C4-2B (cell line): ENCODE data around the gene DDR1.
A peak's percentile ranks its signal among the peaks of the same experiment; 100 is the strongest.
"Not testable (repeated sequence)": the region's sequence is repeated elsewhere in the genome, so short reads cannot be mapped to it uniquely, and the experiment has no call there.

ENCODE experiments used
- H3K27ac ChIP-seq: fragments of 450-650 bp; 2 replicates; pipeline ENCODE4 v1.5.1; 2017
- CTCF ChIP-seq: fragments of 450-650 bp; conservative IDR thresholded peaks from 2 replicates; pipeline ENCODE4 v1.5.1; 2017; ENCODE audit warnings: mild to moderate bottlenecking
- ZFX ChIP-seq: fragments of 450-650 bp; IDR thresholded peaks from 2 replicates; pipeline ENCODE4 v1.6.1; 2017

DDR1 gene

DNA sequence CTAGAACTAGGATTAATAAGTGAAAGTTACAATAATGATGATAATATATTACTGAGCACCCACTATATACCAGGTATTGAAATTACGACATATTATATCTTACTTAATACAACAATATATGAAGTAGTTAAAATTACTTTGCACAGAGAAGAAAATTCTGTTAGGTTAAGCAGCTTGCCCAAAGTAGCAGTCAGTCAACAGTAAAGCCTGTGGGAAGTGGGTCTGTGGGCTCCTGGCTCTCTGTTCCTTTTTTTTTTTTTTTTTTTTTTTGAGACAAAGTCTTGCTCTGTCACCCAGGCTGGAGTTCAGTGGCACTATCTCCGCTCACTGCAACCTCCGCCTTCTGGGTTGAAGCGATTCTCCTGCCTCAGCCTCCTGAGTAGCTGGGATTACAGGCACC lies 18.9 kb downstream of the DDR1 start:
- TF ChIP-seq ZFX (no peak), CTCF (no peak)
- H3K27ac ChIP-seq = no peak overlapping the region

GRCh38 chr6:30907290-30907757 lies 23.0 kb downstream of the DDR1 start:
- H3K27ac ChIP-seq = peak overlapping the region; percentile 76

GRCh38 chr6:30907758-30908591 lies 23.7 kb downstream of the DDR1 start, which contains the start of gene GTF2H4:
Gene GTF2H4, plus strand, starts transcription at chr6:30908207.
- TF ChIP-seq ZFX (no peak), CTCF (no peak)
- H3K27ac ChIP-seq = peak within 1 kb of the TSS; percentile 76

GRCh38 chr6:30908700-30909099 lies 24.4 kb downstream of the DDR1 start:
- TF ChIP-seq ZFX (no peak), CTCF (no peak)
- H3K27ac ChIP-seq = peak overlapping the region; percentile 76

DNA sequence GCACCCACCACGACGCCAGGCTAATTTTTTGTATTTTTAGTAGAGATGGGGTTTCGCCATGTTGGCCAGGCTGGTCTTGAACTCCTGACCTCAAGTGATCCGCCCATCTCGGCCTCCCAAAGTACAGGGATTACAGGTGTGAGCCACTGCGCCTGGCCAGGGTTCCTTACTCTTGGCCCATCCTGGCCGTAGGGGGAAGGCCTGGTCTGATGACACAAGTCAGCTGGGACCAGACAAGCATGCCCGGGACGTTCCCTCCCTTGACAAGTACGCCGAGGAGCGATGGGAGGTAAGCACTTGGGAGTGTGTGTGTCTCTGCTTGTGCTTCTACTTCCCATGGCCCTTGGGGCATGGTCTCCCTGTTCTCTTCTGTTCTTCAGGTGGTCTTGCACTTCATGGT lies 26.2 kb downstream of the DDR1 start:
- H3K27ac ChIP-seq = not testable (repeated sequence)

- TF ChIP-seq CTCF (no peak), ZFX (no peak)
- peak overlapping the region; percentile 88 for H3K27ac ChIP-seq
These were observed 28.6 kb downstream of the DDR1 start for GRCh38 chr6:30912746-30913520.

- H3K27ac ChIP-seq = peak overlapping the region; percentile 88
- TF ChIP-seq ZFX = no peak
- no peak for TF ChIP-seq CTCF
These were observed 29.4 kb downstream of the DDR1 start for GRCh38 chr6:30913721-30914075.

- peak within 1 kb of the TSS; percentile 88 for H3K27ac ChIP-seq
These were observed 29.9 kb downstream of the DDR1 start, which contains the start of gene VARS2 for GRCh38 chr6:30914076-30914853. Gene VARS2, plus strand, starts transcription at chr6:30914238. Its CDS starts 599 bp downstream, at chr6:30914837.

More at GRCh38 chr6:30914076-30914853, 29.9 kb downstream of the DDR1 start, which contains the start of gene VARS2:
- TF ChIP-seq ZFX (peak; percentile 93; the same call in 1 of the 2 replicates), CTCF (peak; percentile 76)
